HepG2 (cell line): ENCODE results near the gene CFTR. TPM values are rescaled to one million over a fixed set of nuclear protein-coding genes. Genes with fewer than 3 reads are reported as not detected.

ENCODE experiments used
- ATAC-seq: fragments of 200-7000 bp; cut with Tn5 transposase; 3 replicates; pipeline ENCODE4 v1.9.1; 2020; ENCODE audit warnings: mild to moderate bottlenecking, moderate library complexity
- BruUV-seq: library from RNA; stranded (reverse); fragments of 400-500 nt; replicated peaks from 2 replicates; lab custom pipeline; 2021; lab: Mats Ljungman, UMichigan
- CTCF ChIA-PET: fragments of 300-600 bp; formaldehyde crosslinking; extraction: SDS; loops from one replicate; lab custom pipeline; 2021; ENCODE audit warnings: low total read pairs, inconsistent platforms, low intra/inter-chr PET ratio; lab: Yijun Ruan, JAX
- POLR2A ChIA-PET: fragments of 350-600 bp; sonication (Branson Sonifier 250); formaldehyde crosslinking; loops from one replicate; lab custom pipeline; 2020; ENCODE audit warnings: antibody characterized with exemption, inconsistent platforms; lab: Yijun Ruan, JAX
- DNase-seq: peaks from one replicate; pipeline ENCODE4 v3.0.0-alpha.2; 2015; ENCODE audit warnings: low spot score
- FAIRE-seq: peaks from 3 replicates; lab custom pipeline; 2011; peaks lifted over from hg19 to GRCh38; lab: Jason Lieb, UNC
- H2AFZ ChIP-seq: one replicate; pipeline ENCODE4 v1.6.1; 2011; ENCODE audit warnings: low read length, inconsistent platforms
- H3K27ac ChIP-seq: fragments of 300-600 bp; 3 replicates; pipeline ENCODE4 v1.8.0; 2011; ENCODE audit warnings: mixed run types, mild to moderate bottlenecking, mixed read lengths, low read length, inconsistent platforms; ENCODE audit not compliant: insufficient read depth; ENCODE audit errors: extremely low read length
- H3K27me3 ChIP-seq, 2 experiments: fragments of 200-600 bp in 1 of 2; 2 replicates in 1 of 2; 3 replicates in 1 of 2; pipeline versions ENCODE4 v1.6.0 to v1.8.0; 2011; ENCODE audit warnings: low read length in 2 of 2, mild to moderate bottlenecking in 2 of 2, moderate library complexity in 2 of 2, inconsistent platforms in 1 of 2; ENCODE audit not compliant: insufficient read depth in 2 of 2, control insufficient read depth in 1 of 2
- H3K36me3 ChIP-seq, 2 experiments: fragments of 200-600 bp in 1 of 2; replicated peaks in 1 of 2; 2 replicates in 1 of 2; 3 replicates in 1 of 2; pipeline versions ENCODE4 v1.5.1 to v1.8.0; 2011; ENCODE audit warnings: low read length in 2 of 2, inconsistent platforms in 1 of 2; ENCODE audit not compliant: insufficient read depth in 2 of 2, control insufficient read depth in 1 of 2
- H3K4me1 ChIP-seq: 2 replicates; pipeline ENCODE4 v1.5.1; 2012; ENCODE audit warnings: low read length, inconsistent platforms; ENCODE audit not compliant: insufficient read depth
- H3K4me2 ChIP-seq: 2 replicates; pipeline ENCODE4 v1.6.0; 2011; ENCODE audit warnings: low read depth, low read length, inconsistent platforms
- H3K4me3 ChIP-seq, 3 experiments: fragments of 200-600 bp in 1 of 3; sonication (generic), shearing (Covaris generic) in 1 of 3; replicated peaks in 1 of 3; 2 replicates each; pipeline ENCODE4 v1.5.1; 2011 to 2016; ENCODE audit warnings: low read length in 3 of 3, inconsistent platforms in 2 of 3, low read depth in 2 of 3, mild to moderate bottlenecking in 2 of 3, control low read depth in 1 of 3, mixed read lengths in 1 of 3; ENCODE audit not compliant: insufficient read depth in 1 of 3
- H3K79me2 ChIP-seq: one replicate; pipeline ENCODE4 v1.6.1; 2011; ENCODE audit warnings: low read length, inconsistent platforms; ENCODE audit not compliant: insufficient read depth
- H3K9ac ChIP-seq: 2 replicates; pipeline ENCODE4 v1.6.0; 2011; ENCODE audit warnings: mild to moderate bottlenecking, low read depth, low read length, inconsistent platforms; ENCODE audit not compliant: insufficient read depth
- H3K9me3 ChIP-seq: 2 replicates; pipeline ENCODE4 v1.5.1; 2012; ENCODE audit warnings: mild to moderate bottlenecking, low read length
- H4K20me1 ChIP-seq: 2 replicates; pipeline ENCODE4 v1.6.0; 2011; ENCODE audit warnings: inconsistent platforms, mild to moderate bottlenecking, low read length, moderate library complexity; ENCODE audit not compliant: insufficient read depth
- CBX1 ChIP-seq: IDR thresholded peaks from one replicate; pipeline ENCODE4 v1.6.1; 2016; ENCODE audit warnings: antibody characterized with exemption, low read depth
- RCOR2 ChIP-seq: IDR thresholded peaks from 2 replicates; pipeline ENCODE4 v1.6.1; 2016; ENCODE audit warnings: missing biosample characterization, missing genetic modification reagents
- RXRB ChIP-seq: IDR thresholded peaks from 2 replicates; pipeline ENCODE4 v1.6.1; 2016; ENCODE audit warnings: borderline replicate concordance, missing genetic modification reagents, missing compliant biosample characterization
- ZBTB37 ChIP-seq: sonication (generic); formaldehyde crosslinking; IDR thresholded peaks from 2 replicates; pipeline ENCODE4 v1.4.0; 2020; ENCODE audit warnings: mild to moderate bottlenecking, missing genetic modification reagents
- ZFY ChIP-seq: sonication (generic); formaldehyde crosslinking; IDR thresholded peaks from 2 replicates; pipeline ENCODE4 v1.4.0; 2020; ENCODE audit warnings: missing genetic modification reagents
- ZNF629 ChIP-seq: sonication (generic); formaldehyde crosslinking; conservative IDR thresholded peaks from 2 replicates; pipeline ENCODE4 v1.5.0; 2020; ENCODE audit warnings: missing genetic modification reagents
- ZNF790 ChIP-seq: sonication (generic); formaldehyde crosslinking; IDR thresholded peaks from 2 replicates; pipeline ENCODE4 v1.8.0; 2022; ENCODE audit warnings: missing genetic modification reagents, mild to moderate bottlenecking, borderline replicate concordance
- ZNF883 ChIP-seq: sonication (generic); formaldehyde crosslinking; IDR thresholded peaks from 2 replicates; pipeline ENCODE4 v1.5.1; 2020; ENCODE audit warnings: mild to moderate bottlenecking, missing genetic modification reagents; ENCODE audit errors: not compliant biosample characterization
- WGBS: methylation state at CpG from one replicate; pipeline ENCODE4 v1.1.6; 2017; ENCODE audit warnings: low lambda C conversion rate; 5-methylcytosine and 5-hydroxymethylcytosine counted together
- in situ Hi-C: cut with HindIII; loops from 2 replicates; pipeline ENCODE4 v1.10.0; 2017; ENCODE audit warnings: low pct_unique_long_range_greater_than_20kb; ENCODE audit not compliant: extremely low pct_ligation_motif_present
- intact Hi-C: fragments of 100-400 bp; cut with micrococcal nuclease; formaldehyde crosslinking; loops from one replicate; pipeline ENCODE4 v1.10.0; 2022; ENCODE audit not compliant: unreplicated experiment
- polyA plus RNA-seq, 8 experiments: library from polyadenylated mRNA; depleted of rRNA in 3 of 8; stranded (reverse) in 7 of 8; unstranded in 1 of 8; fragments of >200 nt; fragmentation: Illumina TruSeq in 4 of 8; extraction: Trizol in 4 of 8; gene quantifications; 2 replicates each; pipeline versions ENCODE4 v1.2.1 to v1.2.3, GENCODE V29; 2011 to 2016; ENCODE audit warnings: low read depth in 4 of 8, missing spikeins in 1 of 8, mixed read lengths in 1 of 8; ENCODE audit not compliant: insufficient read depth in 1 of 8
- total RNA-seq, 5 experiments: library from RNA; depleted of rRNA; stranded (reverse); fragments of >200 nt; fragmentation: Illumina TruSeq; extraction: Trizol; gene quantifications; 2 replicates each; pipeline ENCODE4 v1.2.3, GENCODE V29; 2016; ENCODE audit warnings: low read depth in 1 of 5

CFTR gene
- total and polyA plus RNA-seq, 2 of the 13 experiments (the other 11 are each of a cell fraction or from before 2014, with no cell fraction given), result not detected

- Histone ChIP-seq H3K27ac (no peak overlapping the region), H4K20me1 (no peaks in the 10 kb centered on the region)
- CTCF ChIA-PET, result no interaction called here
- TF ChIP-seq ZNF883 (CRISPR knock-in tag), result no peak
- no peak for TF ChIP-seq ZNF790 (CRISPR knock-in tag)
- no peak for TF ChIP-seq ZBTB37 (CRISPR knock-in tag)
- no peak for TF ChIP-seq RXRB (CRISPR knock-in tag)
- TF ChIP-seq ZFY (CRISPR knock-in tag), result no peak
- TF ChIP-seq, all 625 proteins: peak for 0
- Histone ChIP-seq H3K9ac (no peak overlapping the region), H3K79me2 (no peaks in the 10 kb centered on the region), H3K4me1 (no peaks in the 10 kb centered on the region), H3K4me2 (no peak overlapping the region), H3K36me3 (no peaks in the 10 kb centered on the region), H3K27me3 (no peaks in the 10 kb centered on the region), H3K4me3 (no peak overlapping the region), H2AFZ (no peak overlapping the region), H3K9me3 (no peaks in the 10 kb centered on the region)
- no peak for DNase-seq
- in situ Hi-C loops, result no loop called here
- ATAC-seq, result no peak
- POLR2A ChIA-PET, result no interaction called here
- whole genome bisulfite sequencing, result 0% methylated on average over 2 of the region's 2 CpGs
- intact Hi-C loops, result no loop called here
- BruUV-seq, result no TSS peak
- FAIRE-seq, result no peak
These were observed 141.3 kb downstream of the CFTR start for GRCh38 chr7:117621075-117621618.

- Histone ChIP-seq H3K4me1 (no peaks in the 10 kb centered on the region), H3K4me3 (no peak overlapping the region), H2AFZ (no peak overlapping the region), H3K9me3 (no peaks in the 10 kb centered on the region), H3K27ac (no peak overlapping the region), H3K27me3 (no peaks in the 10 kb centered on the region), H3K79me2 (no peaks in the 10 kb centered on the region), H3K9ac (no peak overlapping the region), H3K4me2 (no peak overlapping the region), H3K36me3 (no peaks in the 10 kb centered on the region), H4K20me1 (no peaks in the 10 kb centered on the region)
- 1% methylated on average over 4 of the region's 4 CpGs for WGBS
- DNase-seq (no peak), ATAC-seq (no peak), FAIRE-seq (no peak)
- in situ Hi-C loops, result no loop called here
- no TSS peak for BruUV-seq
- ChIA-PET CTCF (no interaction called here), POLR2A (no interaction called here)
- TF ChIP-seq ZNF629 (CRISPR knock-in tag) (no peak), CBX1 (no peak), RCOR2 (CRISPR knock-in tag) (no peak)
- intact Hi-C loops, result no loop called here
These were observed 143.8 kb downstream of the CFTR start for GRCh38 chr7:117623606-117624005.
